ENCODE results near the gene ATP2A3. TPM values are rescaled to one million over a fixed set of nuclear protein-coding genes. Genes with fewer than 3 reads are reported as not detected.

Gene ATP2A3
- total and polyA plus RNA-seq, 9 donors: 1.6 to 9.9 (median 4.2) TPM

DNA sequence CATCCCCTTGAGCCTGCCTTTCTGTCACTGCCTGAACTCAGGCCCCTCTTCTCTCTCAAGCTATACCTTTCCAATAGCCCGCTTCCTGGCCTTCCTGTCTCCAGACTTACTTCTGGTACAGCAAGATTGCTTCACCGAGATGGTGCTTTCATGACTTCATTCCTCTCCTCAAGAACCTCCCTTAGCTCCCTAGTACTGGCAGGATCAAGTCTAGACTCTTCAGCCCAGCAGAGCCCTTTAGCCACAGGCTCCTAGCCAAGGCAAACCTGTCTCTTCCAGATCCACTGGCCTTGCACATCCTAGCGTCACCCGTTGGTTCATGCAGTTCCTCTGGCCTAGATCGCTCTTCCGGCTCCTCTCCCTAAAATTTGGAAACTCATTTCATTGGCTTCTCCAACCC, 6.4 kb upstream of the ATP2A3 start:
- H3K9me3 ChIP-seq: no peaks in the 10 kb centered on the region
- H3K4me3 ChIP-seq: no peak overlapping the region
- DNase-seq: no peak
- H3K27me3 ChIP-seq: no peaks in the 10 kb centered on the region
- WGBS, 3 donors: 92 to 97% (median 95%) methylated on average over 6 of the region's 6 CpGs
- no peaks in the 10 kb centered on the region for H3K4me1 ChIP-seq (ENCODE audit: insufficient read depth)
- intact Hi-C loops (cut with DNase I): no loop called here
- no peak for TF ChIP-seq POLR2A (IDR thresholded peaks at IDR 0.05)
- TF ChIP-seq EP300 (IDR thresholded peaks at IDR 0.05): no peak
- TF ChIP-seq, protein P1, sequence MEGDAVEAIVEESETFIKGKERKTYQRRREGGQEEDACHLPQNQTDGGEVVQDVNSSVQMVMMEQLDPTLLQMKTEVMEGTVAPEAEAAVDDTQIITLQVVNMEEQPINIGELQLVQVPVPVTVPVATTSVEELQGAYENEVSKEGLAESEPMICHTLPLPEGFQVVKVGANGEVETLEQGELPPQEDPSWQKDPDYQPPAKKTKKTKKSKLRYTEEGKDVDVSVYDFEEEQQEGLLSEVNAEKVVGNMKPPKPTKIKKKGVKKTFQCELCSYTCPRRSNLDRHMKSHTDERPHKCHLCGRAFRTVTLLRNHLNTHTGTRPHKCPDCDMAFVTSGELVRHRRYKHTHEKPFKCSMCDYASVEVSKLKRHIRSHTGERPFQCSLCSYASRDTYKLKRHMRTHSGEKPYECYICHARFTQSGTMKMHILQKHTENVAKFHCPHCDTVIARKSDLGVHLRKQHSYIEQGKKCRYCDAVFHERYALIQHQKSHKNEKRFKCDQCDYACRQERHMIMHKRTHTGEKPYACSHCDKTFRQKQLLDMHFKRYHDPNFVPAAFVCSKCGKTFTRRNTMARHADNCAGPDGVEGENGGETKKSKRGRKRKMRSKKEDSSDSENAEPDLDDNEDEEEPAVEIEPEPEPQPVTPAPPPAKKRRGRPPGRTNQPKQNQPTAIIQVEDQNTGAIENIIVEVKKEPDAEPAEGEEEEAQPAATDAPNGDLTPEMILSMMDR (IDR thresholded peaks at IDR 0.05): no peak
- no peaks in the 10 kb centered on the region for H3K36me3 ChIP-seq
- no peak overlapping the region for H3K27ac ChIP-seq

- H3K27me3 ChIP-seq: no peaks in the 10 kb centered on the region
- 79 to 83% (median 81%) methylated on average over 7 of the region's 7 CpGs for WGBS, 3 donors
- no peaks in the 10 kb centered on the region for H3K9me3 ChIP-seq
- no peak overlapping the region for H3K27ac ChIP-seq
- intact Hi-C loops (cut with DNase I): no loop called here
- TF ChIP-seq EP300 (IDR thresholded peaks at IDR 0.05) (no peak), POLR2A (IDR thresholded peaks at IDR 0.05) (no peak)
- TF ChIP-seq, protein P1 (IDR thresholded peaks at IDR 0.05): no peak
- no peak for DNase-seq
- no peaks in the 10 kb centered on the region for H3K36me3 ChIP-seq
- H3K4me1 ChIP-seq (ENCODE audit: insufficient read depth): no peaks in the 10 kb centered on the region
- no peak overlapping the region for H3K4me3 ChIP-seq
Measured at GRCh38 chr17:3969963-3970362, 5.7 kb upstream of the ATP2A3 start.

DNA sequence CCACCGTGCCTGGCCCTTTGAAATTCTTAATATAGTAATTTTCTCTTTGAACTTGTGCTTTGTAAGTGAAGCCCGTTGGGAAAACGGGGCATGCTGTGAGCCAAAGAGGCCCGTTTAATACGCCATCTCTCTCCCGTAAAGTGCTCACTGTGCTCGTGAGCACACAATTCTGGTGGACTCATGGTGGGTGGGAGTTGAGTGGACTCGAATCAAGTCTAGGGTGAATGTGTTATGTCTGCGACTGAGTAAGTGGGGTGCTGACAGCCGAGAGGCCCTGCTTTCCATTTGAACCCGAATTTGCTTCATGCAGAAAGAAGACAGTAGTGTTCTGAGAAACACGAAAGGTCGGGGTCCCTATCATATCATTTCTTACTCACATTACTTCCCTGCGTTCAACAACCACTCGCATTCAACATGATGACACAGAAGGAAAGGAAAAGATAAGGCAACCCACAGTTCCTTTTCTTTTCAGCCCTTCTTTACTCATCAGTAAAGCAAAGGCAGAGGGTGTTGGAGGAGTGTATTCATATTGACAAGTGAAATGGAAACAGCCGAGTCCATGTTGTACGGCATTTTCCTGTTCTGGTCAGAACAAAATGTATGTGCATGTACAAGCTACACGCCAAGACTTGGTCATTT, 4.8 kb upstream of the ATP2A3 start:
- intact Hi-C loops (cut with DNase I): no loop called here
- H3K4me1 ChIP-seq (ENCODE audit: insufficient read depth): no peaks in the 10 kb centered on the region
- H3K36me3 ChIP-seq: no peaks in the 10 kb centered on the region
- no peak overlapping the region for H3K4me3 ChIP-seq
- TF ChIP-seq POLR2A (IDR thresholded peaks at IDR 0.05): no peak
- no peak for TF ChIP-seq EP300 (IDR thresholded peaks at IDR 0.05)
- TF ChIP-seq, protein P1 (IDR thresholded peaks at IDR 0.05): no peak
- no peaks in the 10 kb centered on the region for H3K9me3 ChIP-seq
- H3K27me3 ChIP-seq: no peaks in the 10 kb centered on the region
- no peak overlapping the region for H3K27ac ChIP-seq
- no peak for DNase-seq
- 84 to 91% (median 91%) methylated on average over 18 of the region's 18 CpGs for WGBS, 3 donors

DNA sequence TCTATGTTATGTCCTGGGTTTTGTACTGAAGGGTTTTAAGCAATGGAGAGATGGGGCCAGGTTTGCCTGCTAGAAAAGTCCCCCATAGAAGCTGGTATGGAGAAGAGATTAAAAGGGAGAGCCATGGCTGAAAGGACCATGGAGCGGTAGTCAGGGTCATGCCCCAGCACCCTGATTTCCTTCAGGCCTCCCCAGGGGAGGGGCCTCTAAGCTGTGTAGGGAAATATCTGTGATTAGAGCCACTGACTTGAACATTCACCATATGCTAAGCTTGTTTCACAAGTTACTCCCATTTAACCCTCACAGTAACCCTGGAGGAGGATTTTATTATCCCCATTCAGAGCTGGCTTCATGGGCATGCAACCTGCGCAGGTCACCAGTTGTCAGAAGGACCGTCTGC, 3.8 kb upstream of the ATP2A3 start:
- Histone ChIP-seq H3K9me3 (no peaks in the 10 kb centered on the region), H3K4me3 (no peak overlapping the region), H3K36me3 (no peaks in the 10 kb centered on the region), H3K27ac (no peak overlapping the region), H3K27me3 (no peaks in the 10 kb centered on the region), H3K4me1 (ENCODE audit: insufficient read depth) (no peaks in the 10 kb centered on the region)
- intact Hi-C loops (cut with DNase I): no loop called here
- WGBS, 3 donors: 93 to 98% (median 95%) methylated on average over 3 of the region's 3 CpGs
- TF ChIP-seq EP300 (IDR thresholded peaks at IDR 0.05) (no peak), POLR2A (IDR thresholded peaks at IDR 0.05) (no peak)
- TF ChIP-seq, protein P1 (IDR thresholded peaks at IDR 0.05): no peak
- no peak for DNase-seq
